ENCODE measurements around the gene ZNF865.
A peak's percentile ranks its signal among the peaks of the same experiment; 100 is the strongest.
"Not testable (repeated sequence)": the region's sequence is repeated elsewhere in the genome, so short reads cannot be mapped to it uniquely, and the experiment has no call there.

Gene ZNF865

GRCh38 chr19:55605637-55606470, at the start of gene ZNF865:
Gene ZNF865 (plus strand): TSS chr19:55605647. CDS start chr19:55613619, 7,972 bp downstream.
- peak; percentile 84 for DNase-seq

- no peak for DNase-seq
Observed at GRCh38 chr19:55559684-55560083, 45.8 kb upstream of the ZNF865 start.

GRCh38 chr19:55563261-55563690, 42.2 kb upstream of the ZNF865 start:
- no peak for DNase-seq

GRCh38 chr19:55566823-55567222, 38.6 kb upstream of the ZNF865 start:
- no peak for DNase-seq

GRCh38 chr19:55567708-55568328, 37.6 kb upstream of the ZNF865 start:
- no peak for DNase-seq

GRCh38 chr19:55569477-55569876, 36.0 kb upstream of the ZNF865 start:
- not testable (repeated sequence) for DNase-seq

- DNase-seq: not testable (repeated sequence)
Observed at GRCh38 chr19:55573929-55574328, 31.5 kb upstream of the ZNF865 start.

- DNase-seq: no peak
Observed at GRCh38 chr19:55576746-55577145, 28.7 kb upstream of the ZNF865 start.

- DNase-seq: no peak
Observed at GRCh38 chr19:55578031-55578760, 27.3 kb upstream of the ZNF865 start.

GRCh38 chr19:55578761-55579747, 26.4 kb upstream of the ZNF865 start:
- DNase-seq: no peak

- DNase-seq: peak; percentile 66
Observed at GRCh38 chr19:55579766-55580621, 25.5 kb upstream of the ZNF865 start.

- DNase-seq: peak; percentile 95
Observed at GRCh38 chr19:55580628-55581144, 24.8 kb upstream of the ZNF865 start, which contains the start of gene ZNF579. Gene ZNF579 (minus strand): TSS chr19:55580848. CDS start chr19:55579639, 1,209 bp downstream.

GRCh38 chr19:55581145-55581822, 24.2 kb upstream of the ZNF865 start:
- DNase-seq: no peak

- DNase-seq: no peak
Observed at GRCh38 chr19:55581823-55582223, 23.6 kb upstream of the ZNF865 start.

- not testable (repeated sequence) for DNase-seq
Observed at GRCh38 chr19:55582284-55582683, 23.2 kb upstream of the ZNF865 start.

GRCh38 chr19:55583897-55584296, 21.6 kb upstream of the ZNF865 start:
- not testable (repeated sequence) for DNase-seq

- DNase-seq: no peak
Observed at GRCh38 chr19:55584871-55585270, 20.6 kb upstream of the ZNF865 start.

GRCh38 chr19:55585658-55586339, 19.6 kb upstream of the ZNF865 start:
- peak; percentile 91 for DNase-seq

- DNase-seq: peak; percentile 95
Observed at GRCh38 chr19:55586976-55587668, 18.3 kb upstream of the ZNF865 start.
